B cell (primary cell): ENCODE results near the gene ARSA. TPM values are rescaled to one million over a fixed set of nuclear protein-coding genes. Genes with fewer than 3 reads are reported as not detected.

ENCODE experiments used
- ATAC-seq: fragments of 200-7000 bp; cut with Tn5 transposase; one replicate; pipeline ENCODE4 v1.10.0; 2021; ENCODE audit warnings: low read depth, mild to moderate bottlenecking, moderate number of reproducible peaks, moderate library complexity
- CTCF ChIA-PET: fragments of 350-600 bp; sonication (Branson Sonifier 250); formaldehyde crosslinking; loops from one replicate; lab custom pipeline; 2021; ENCODE audit warnings: antibody characterized with exemption, inconsistent platforms; lab: Charles Lee
- POLR2A ChIA-PET: fragments of 350-600 bp; sonication (Branson Sonifier 250); formaldehyde crosslinking; loops from one replicate; lab custom pipeline; 2021; ENCODE audit warnings: antibody characterized with exemption; lab: Charles Lee
- DNase-seq: peaks from one replicate; pipeline ENCODE4 v3.0.0; 2013
- H2AFZ ChIP-seq: 2 replicates; pipeline ENCODE4 v1.6.1; 2012; ENCODE audit warnings: mild to moderate bottlenecking, low read depth, low read length; ENCODE audit not compliant: insufficient read depth, poor library complexity, severe bottlenecking
- H3K27ac ChIP-seq, 2 donors: 1 replicate in 1 of 2; 2 replicates in 1 of 2; pipeline ENCODE4 v1.5.1; 2012 to 2013; ENCODE audit warnings: low read length in 2 of 2, mild to moderate bottlenecking in 2 of 2, moderate library complexity in 1 of 2
- H3K27me3 ChIP-seq, 4 experiments: fragments of 200-600 bp in 1 of 4; sonication (generic) in 1 of 4; replicated peaks in 1 of 4; 1 replicate in 2 of 4; 2 replicates in 2 of 4; pipeline versions ENCODE4 v1.6.1 to v1.7.0; 2013 to 2016; ENCODE audit warnings: low read length in 3 of 4, mild to moderate bottlenecking in 2 of 4, mixed read lengths in 1 of 4, moderate library complexity in 1 of 4; ENCODE audit not compliant: insufficient read depth in 4 of 4, control insufficient read depth in 3 of 4; ENCODE audit errors: control extremely low read depth in 1 of 4
- H3K36me3 ChIP-seq, 2 experiments: replicated peaks in 1 of 2; 1 replicate in 1 of 2; 2 replicates in 1 of 2; pipeline versions ENCODE4 v1.6.1 to v1.7.1; 2013; ENCODE audit warnings: low read length in 1 of 2; ENCODE audit not compliant: insufficient read depth in 2 of 2, control insufficient read depth in 1 of 2; ENCODE audit errors: control extremely low read depth in 1 of 2, extremely low read depth in 1 of 2
- H3K4me1 ChIP-seq, 2 donors: fragments of 200-600 bp in 1 of 2; sonication (generic) in 1 of 2; 1 replicate in 1 of 2; 2 replicates in 1 of 2; pipeline versions ENCODE4 v1.5.1 to v1.6.1; 2013 to 2017; ENCODE audit warnings: low read length in 2 of 2; ENCODE audit not compliant: control insufficient read depth in 2 of 2, insufficient read depth in 2 of 2
- H3K4me2 ChIP-seq: replicated peaks from 2 replicates; pipeline ENCODE3; 2012; ENCODE audit warnings: mild to moderate bottlenecking, low read depth, low read length; ENCODE audit not compliant: poor library complexity, severe bottlenecking
- H3K4me3 ChIP-seq, 5 experiments: fragments of 200-600 bp in 1 of 5; sonication (generic) in 1 of 5; 1 replicate in 3 of 5; 2 replicates in 2 of 5; pipeline versions ENCODE4 v1.5.1 to v1.7.0; 2011 to 2016; ENCODE audit warnings: low read length in 4 of 5, mild to moderate bottlenecking in 4 of 5, low read depth in 2 of 5, control low read depth in 1 of 5, moderate library complexity in 1 of 5; ENCODE audit not compliant: insufficient read depth in 1 of 5; ENCODE audit errors: control extremely low read depth in 1 of 5, extremely low read depth in 1 of 5
- H3K79me2 ChIP-seq: fragments of 200-600 bp; sonication (generic); one replicate; pipeline ENCODE4 v1.6.0; 2016; ENCODE audit warnings: low read length; ENCODE audit not compliant: control insufficient read depth, insufficient read depth
- H3K9ac ChIP-seq: fragments of 200-600 bp; sonication (generic); 2 replicates; pipeline ENCODE4 v1.6.1; 2017; ENCODE audit warnings: mild to moderate bottlenecking, low read length, moderate library complexity
- H3K9me3 ChIP-seq, 3 donors: one replicate each; pipeline versions ENCODE4 v1.6.1 to v1.7.1; 2013; ENCODE audit warnings: low read length in 2 of 3; ENCODE audit not compliant: control insufficient read depth in 2 of 3, insufficient read depth in 1 of 3; ENCODE audit errors: control extremely low read depth in 1 of 3
- H4K20me1 ChIP-seq: 2 replicates; pipeline ENCODE4 v1.6.0; 2012; ENCODE audit warnings: mild to moderate bottlenecking, low read length; ENCODE audit not compliant: insufficient read depth, control insufficient read depth, poor library complexity, severe bottlenecking
- H3K27ac Mint-ChIP-seq: one replicate; pipeline ENCODE4 v1.8.0; 2021; ENCODE audit warnings: mixed read lengths
- H3K27me3 Mint-ChIP-seq: one replicate; pipeline ENCODE4 v1.8.0; 2021; ENCODE audit warnings: mixed read lengths
- H3K4me1 Mint-ChIP-seq: one replicate; pipeline ENCODE4 v1.8.0; 2021; ENCODE audit warnings: mixed read lengths
- H3K4me3 Mint-ChIP-seq: one replicate; pipeline ENCODE4 v1.8.0; 2021; ENCODE audit warnings: mixed read lengths
- H3K9me3 Mint-ChIP-seq: one replicate; pipeline ENCODE4 v1.8.0; 2022; ENCODE audit warnings: mixed read lengths; ENCODE audit not compliant: insufficient read depth
- EZH2 ChIP-seq: IDR thresholded peaks from 2 replicates; pipeline ENCODE4 v1.6.1; 2012; ENCODE audit warnings: borderline replicate concordance, low read depth, mild to moderate bottlenecking, moderate library complexity, low read length; ENCODE audit not compliant: insufficient read depth, poor library complexity, severe bottlenecking
- WGBS: methylation state at CpG from one replicate; pipeline ENCODE4 v1.1.5; 2013; ENCODE audit warnings: missing lambda C conversion rate; ENCODE audit not compliant: insufficient coverage; 5-methylcytosine and 5-hydroxymethylcytosine counted together
- intact Hi-C: fragments of 100-400 bp; cut with micrococcal nuclease; formaldehyde crosslinking; loops from one replicate; pipeline ENCODE4 v1.10.0; 2022
- polyA plus RNA-seq: library from polyadenylated mRNA; depleted of rRNA; stranded (reverse); fragments of >200 nt; gene quantifications from 2 replicates; pipeline ENCODE4 v1.2.3, GENCODE V29; 2012
- total RNA-seq, 2 donors: library from RNA; stranded (reverse); fragments of 120-200 nt in 1 of 2; gene quantifications; 1 replicate in 1 of 2; 2 replicates in 1 of 2; pipeline versions ENCODE4 v1.2.3 to v1.2.4, GENCODE V29; 2013 to 2022
- TF ChIP-seq, protein P1 (sequence below): fragments of 200-600 bp; IDR thresholded peaks from one replicate; pipeline ENCODE4 v1.8.0; 2022; ENCODE audit warnings: antibody characterized with exemption, mild to moderate bottlenecking

The ARSA gene
- total and polyA plus RNA-seq, 2 donors (not counting 1 experiment from before 2014, with no cell fraction given): 82.0 to 128 TPM

DNA sequence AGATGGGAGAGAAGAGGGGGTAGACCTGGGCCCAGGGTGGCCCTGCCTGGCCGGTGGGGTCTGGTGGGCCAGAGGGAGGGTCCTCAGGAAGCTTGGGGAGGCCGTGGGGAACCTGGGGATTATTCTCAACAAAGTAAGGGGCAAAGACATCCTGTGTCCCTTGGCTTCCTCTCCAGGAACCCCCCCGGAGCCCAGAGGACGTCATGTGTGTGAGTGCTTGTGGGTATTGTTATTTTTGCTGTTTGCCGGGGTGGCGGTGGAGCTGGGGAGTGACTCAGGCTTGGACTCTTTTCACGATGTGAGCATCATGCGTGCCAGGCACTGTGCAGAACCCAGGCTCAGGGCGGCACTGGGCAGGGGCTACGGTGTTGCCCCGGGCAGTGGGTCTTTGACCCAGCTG is 43.7 kb upstream of the ARSA start:
- no peak for TF ChIP-seq EZH2
- TF ChIP-seq, protein P1, sequence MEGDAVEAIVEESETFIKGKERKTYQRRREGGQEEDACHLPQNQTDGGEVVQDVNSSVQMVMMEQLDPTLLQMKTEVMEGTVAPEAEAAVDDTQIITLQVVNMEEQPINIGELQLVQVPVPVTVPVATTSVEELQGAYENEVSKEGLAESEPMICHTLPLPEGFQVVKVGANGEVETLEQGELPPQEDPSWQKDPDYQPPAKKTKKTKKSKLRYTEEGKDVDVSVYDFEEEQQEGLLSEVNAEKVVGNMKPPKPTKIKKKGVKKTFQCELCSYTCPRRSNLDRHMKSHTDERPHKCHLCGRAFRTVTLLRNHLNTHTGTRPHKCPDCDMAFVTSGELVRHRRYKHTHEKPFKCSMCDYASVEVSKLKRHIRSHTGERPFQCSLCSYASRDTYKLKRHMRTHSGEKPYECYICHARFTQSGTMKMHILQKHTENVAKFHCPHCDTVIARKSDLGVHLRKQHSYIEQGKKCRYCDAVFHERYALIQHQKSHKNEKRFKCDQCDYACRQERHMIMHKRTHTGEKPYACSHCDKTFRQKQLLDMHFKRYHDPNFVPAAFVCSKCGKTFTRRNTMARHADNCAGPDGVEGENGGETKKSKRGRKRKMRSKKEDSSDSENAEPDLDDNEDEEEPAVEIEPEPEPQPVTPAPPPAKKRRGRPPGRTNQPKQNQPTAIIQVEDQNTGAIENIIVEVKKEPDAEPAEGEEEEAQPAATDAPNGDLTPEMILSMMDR: no peak
- Histone ChIP-seq H3K4me3 (no peak overlapping the region), H2AFZ (no peak overlapping the region), H3K9ac (no peak overlapping the region), H4K20me1 (no peaks in the 10 kb centered on the region), H3K27ac (no peak overlapping the region), H3K4me2 (no peak overlapping the region), H3K9me3 (peaks cover 0 to 25% (median 0%) of the 10 kb centered on the region in 3 donors), H3K27me3 (peaks cover 0 to 56% (median 28%) of the 10 kb centered on the region in 4 experiments), H3K36me3 (no peaks in the 10 kb centered on the region), H3K4me1 (peaks cover 20 to 25% of the 10 kb centered on the region in 2 donors), H3K79me2 (no peaks in the 10 kb centered on the region)
- 13% methylated on average over 11 of the region's 11 CpGs for whole genome bisulfite sequencing
- Mint-ChIP-seq H3K27ac (no peak overlapping the region), H3K9me3 (no peaks in the 10 kb centered on the region), H3K4me3 (no peak overlapping the region), H3K27me3 (peaks cover 54% of the 10 kb centered on the region), H3K4me1 (peaks cover 17% of the 10 kb centered on the region)
- ChIA-PET CTCF (no interaction called here), POLR2A (interaction anchor here (0.7 kb wide), 1 partner anchor 93 kb away, joined by 3 read pairs; the partner anchor contains the start of gene CPT1B)
- DNase-seq (no peak), ATAC-seq (no peak)
- intact Hi-C loops: no loop called here

DNA sequence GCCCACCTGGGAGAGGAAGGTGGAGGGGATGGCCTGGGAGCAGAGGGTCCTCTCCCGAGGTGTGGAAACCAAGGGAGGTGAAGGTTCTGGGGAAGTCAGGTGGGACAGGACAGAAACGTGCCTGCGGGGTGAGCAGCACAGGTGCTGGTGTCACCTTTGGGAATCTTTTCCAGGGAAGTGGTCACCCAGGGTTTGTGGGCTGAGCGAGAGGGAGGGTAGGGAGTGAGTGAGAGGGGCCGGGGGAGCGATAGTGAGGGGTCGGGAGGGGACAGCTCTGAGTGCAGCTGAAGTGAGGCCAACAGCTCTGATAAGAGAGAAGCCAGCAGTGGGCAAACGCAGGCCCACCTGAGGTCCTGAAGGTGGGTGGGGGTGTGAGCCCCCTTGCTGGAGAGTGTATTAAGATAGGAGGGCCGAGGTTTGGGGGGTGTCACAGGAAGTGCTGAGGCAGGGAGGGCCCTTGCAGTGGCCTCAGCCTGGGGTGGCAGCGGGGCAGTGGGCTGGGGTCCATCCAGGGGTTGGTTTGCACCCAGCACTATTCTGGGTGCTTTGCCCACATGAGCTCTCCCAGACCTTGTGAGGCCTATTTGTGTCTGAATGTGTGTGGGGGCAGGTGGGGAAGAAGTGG is 43.1 kb upstream of the ARSA start:
- H3K4me3 Mint-ChIP-seq: no peak overlapping the region
- H3K4me1 ChIP-seq: peaks cover 20 to 25% of the 10 kb centered on the region in 2 donors
- CTCF ChIA-PET: interaction anchor here (0.7 kb wide), 1 partner anchor 907 kb away, joined by 4 read pairs; no protein-coding TSS in a partner anchor
- peaks cover 0 to 53% (median 28%) of the 10 kb centered on the region in 4 experiments for H3K27me3 ChIP-seq
- no peak overlapping the region for H3K27ac ChIP-seq
- intact Hi-C loops: no loop called here
- H3K4me1 Mint-ChIP-seq: peaks cover 17% of the 10 kb centered on the region
- H3K9ac ChIP-seq: no peak overlapping the region
- no peak overlapping the region for H3K4me3 ChIP-seq
- H2AFZ ChIP-seq: no peak overlapping the region
- no peak overlapping the region for H3K4me2 ChIP-seq
- H3K9me3 Mint-ChIP-seq: no peaks in the 10 kb centered on the region
- 63% methylated on average over 9 of the region's 10 CpGs for WGBS
- H4K20me1 ChIP-seq: no peaks in the 10 kb centered on the region
- POLR2A ChIA-PET: interaction anchor here (0.6 kb wide), 1 partner anchor 26 kb away, joined by 4 read pairs; no protein-coding TSS in a partner anchor
- no peaks in the 10 kb centered on the region for H3K36me3 ChIP-seq
- ATAC-seq (no peak), DNase-seq (no peak)
- no peak overlapping the region for H3K27ac Mint-ChIP-seq
- no peaks in the 10 kb centered on the region for H3K79me2 ChIP-seq
- peaks cover 53% of the 10 kb centered on the region for H3K27me3 Mint-ChIP-seq
- peaks cover 0 to 25% (median 0%) of the 10 kb centered on the region in 3 donors for H3K9me3 ChIP-seq
- TF ChIP-seq EZH2: no peak
- TF ChIP-seq, protein P1: no peak
